ENCODE data around the gene INPP5A.

Gene INPP5A

DNA sequence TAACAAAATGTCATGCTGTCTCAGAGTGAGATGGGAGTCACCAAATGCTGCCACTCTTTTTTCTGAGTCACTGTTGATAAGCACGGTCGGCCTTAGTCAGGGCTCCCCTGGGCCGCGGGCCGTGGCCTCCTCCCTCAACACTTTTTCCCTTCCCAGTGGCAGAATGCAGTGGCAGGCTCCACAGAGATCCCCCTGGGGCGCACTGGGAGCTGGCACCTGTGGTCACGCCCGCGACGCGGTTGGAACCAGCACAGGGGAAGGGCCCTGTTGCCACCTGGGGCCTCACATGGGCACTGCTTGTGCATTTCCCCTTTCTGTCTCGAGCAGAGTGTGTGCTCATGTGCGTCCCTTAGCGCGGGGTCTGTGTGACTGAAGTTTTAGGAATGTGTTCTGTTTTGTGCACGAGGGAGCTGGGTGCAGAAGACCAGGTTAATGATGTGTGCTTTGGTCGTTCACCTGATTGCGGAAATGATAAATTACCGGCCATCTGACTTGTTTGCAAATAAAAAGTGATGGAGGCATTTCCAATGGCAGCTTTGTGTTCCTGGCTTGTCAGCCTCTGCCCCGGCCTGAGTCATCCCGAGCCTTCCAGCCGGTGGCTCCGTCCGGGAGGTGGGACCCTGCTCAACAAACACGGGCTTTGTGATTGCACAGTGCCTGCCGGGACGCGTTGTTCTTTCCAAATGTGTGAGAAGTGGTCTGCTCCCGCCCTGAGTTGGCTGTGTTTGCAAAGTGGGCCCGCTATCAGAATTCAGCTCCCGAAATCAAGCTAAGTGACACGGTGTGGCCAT is 147.7 kb downstream of the INPP5A start:
- DNase-seq = no peak

DNA sequence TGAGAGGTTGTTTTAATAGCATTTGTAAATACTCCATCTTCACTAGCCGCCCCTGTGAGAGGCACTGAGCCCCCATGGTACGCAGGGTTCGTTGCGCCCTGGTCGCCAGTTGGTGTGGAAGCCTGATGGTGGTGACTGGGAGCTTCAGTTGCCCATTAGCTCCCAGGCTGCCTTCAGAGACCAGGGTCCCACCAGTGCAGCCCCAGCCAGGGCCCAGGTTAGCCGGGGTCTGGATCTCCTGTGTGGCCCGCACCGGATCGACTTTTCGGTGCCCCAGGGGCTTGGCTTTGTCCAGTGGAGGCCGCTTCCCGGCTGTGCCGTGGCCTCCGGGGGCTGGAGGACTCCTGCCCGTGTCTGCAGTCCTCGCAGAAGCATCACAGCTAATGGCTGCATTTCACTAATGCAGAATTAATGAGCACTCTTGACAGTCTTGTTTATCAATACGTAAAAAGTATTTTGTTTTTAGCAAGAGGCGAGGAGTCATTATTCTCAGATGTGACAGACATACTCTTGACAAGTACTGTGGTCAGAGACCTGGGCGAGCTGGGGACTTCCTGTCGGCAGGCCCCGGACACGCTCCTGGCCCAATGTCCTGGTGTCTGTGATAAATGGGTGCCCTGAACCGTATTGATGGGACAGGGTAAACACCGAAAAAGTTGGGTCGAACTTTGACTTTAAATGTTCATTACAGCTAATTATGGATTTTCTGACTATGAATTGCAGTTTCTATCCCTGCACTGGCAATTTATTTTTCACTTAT is 148.5 kb downstream of the INPP5A start:
- no peak for DNase-seq

- no peak for DNase-seq
These were observed 149.8 kb downstream of the INPP5A start for GRCh38 chr10:132687181-132687892.

GRCh38 chr10:132687893-132688579 is 150.4 kb downstream of the INPP5A start:
- DNase-seq = no peak

DNA sequence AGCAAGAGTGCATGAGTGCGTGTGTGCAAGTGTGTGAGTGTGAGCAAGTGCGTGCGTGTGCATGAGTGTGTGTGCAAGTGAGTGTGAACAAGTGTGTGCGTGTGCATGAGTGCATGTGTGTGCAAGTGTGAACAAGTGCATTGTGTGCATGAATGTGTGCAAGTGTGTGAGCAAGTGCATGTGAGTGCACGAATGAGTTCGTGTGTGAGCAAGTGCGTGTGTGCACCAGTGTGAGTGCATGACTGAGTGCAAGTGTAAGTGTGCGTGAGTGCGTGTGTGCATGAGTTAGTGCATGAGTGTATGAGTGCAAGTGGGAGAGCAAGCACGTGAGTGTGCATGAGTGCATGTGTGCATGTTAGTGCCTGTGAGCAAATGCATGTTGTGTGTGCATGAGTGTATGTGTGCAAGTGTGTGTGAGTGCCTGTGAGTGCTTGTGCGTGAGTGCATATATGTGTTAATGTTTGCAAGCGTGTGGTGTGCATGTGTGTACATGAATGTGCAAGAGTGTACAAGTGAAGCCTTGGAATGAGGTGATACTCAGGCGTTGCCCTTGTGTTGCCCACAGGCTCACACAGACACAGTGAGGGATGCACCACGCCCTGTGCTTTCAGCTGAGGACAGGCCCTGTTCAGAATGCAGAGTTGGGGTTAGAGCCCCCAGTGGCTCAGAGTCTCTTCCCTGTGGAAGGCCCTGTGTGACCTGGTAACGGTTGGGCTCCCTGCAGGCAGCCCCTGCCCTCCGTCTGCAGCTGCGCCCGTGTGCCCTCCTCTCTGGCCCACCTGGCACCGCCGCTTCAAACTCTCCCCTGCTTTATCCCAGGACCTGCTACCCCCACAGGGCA is 151.2 kb downstream of the INPP5A start:
- no peak for DNase-seq

DNA sequence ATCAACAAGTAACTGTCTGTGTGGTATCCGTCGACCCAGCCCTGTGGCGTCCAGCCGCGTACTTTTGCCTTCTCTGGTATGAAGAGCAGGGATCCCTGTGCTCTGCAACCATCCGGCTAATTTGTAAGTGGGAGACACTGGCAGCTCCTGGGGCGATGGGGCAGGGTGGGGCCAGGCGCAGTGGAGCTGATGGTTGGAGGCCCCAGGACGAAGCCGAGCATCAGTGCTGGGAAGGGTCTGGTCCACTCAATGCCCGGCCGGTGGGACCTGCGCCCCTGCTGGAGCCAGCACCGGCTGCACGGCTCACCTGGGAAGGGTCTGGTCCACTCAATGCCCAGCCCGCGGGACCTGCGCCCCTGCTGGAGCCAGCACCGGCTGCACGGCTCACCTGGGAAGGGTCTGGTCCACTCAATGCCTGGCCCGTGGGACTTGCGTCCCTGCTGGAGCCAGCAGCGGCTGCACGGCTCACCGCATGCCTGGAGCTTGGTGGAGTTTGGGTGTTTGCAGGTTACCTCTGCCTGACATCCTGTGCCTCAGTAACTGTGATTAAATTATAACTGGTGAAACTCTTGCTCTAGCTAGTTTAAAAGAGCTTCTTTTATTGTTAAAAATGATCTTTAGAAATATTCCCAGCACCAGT is 152.3 kb downstream of the INPP5A start:
- DNase-seq = no peak

DNA sequence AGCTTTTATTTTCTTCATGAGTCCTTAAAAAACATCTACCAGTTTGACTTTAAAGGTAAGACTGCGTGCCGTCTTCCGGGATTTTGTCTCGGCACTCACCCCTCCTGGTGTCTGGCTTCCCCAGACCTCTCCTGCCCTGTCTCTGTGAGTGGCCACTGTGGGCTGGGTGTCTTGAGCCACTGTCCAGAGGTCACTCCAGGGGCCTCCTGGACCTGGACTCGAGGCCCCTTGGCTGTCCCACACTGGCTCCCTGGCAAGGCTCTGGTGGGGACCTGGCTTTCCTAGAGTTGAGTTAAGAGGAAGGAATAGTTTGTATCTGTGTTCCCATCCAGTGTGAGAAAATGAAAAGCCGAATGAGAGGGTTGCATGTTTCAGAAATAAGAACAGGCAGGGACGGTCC is 152.8 kb downstream of the INPP5A start:
- DNase-seq = no peak

DNA sequence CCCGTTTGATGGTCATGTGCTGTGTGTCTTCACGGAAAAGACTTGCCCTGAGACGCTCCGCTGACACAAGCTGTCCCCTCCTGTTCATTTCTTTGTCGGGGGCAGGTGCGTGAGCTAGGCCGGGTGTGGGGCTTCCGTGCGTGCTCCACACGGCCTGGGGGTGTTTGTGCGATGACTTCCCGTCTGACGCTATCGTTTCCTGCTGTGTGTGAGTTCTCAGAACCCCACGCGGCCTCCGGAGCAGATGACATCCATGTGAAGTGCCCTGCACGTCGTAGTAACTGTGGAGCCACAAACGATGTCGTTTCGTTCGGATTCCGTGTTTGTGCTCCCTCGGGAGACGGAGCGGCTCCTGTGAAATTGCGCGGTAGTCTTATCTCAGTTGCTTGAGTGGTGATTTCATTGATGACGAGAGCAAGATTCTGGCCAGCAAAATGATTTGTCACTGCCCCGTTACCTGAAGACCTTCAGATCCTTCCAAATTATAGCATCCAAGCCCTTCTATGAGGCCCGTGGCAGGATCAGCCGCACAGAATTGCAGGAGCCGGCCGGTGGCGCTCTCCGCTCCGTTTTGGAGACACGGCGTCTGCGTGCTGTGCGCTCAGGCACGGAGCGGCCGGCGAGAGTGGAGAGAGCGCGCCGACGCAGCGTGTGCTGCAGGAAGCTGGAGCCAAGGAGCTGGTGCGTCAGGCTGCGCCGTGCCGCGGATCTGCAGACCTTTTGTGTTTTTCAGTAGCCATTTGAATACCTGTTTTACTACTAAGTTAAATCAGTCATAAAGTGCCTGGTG is 153.4 kb downstream of the INPP5A start:
- DNase-seq = no peak

GRCh38 chr10:132691711-132692153 is 154.1 kb downstream of the INPP5A start:
- no peak for DNase-seq

GRCh38 chr10:132692311-132692710 is 154.7 kb downstream of the INPP5A start:
- DNase-seq = no peak

GRCh38 chr10:132693676-132694075 is 156.1 kb downstream of the INPP5A start:
- DNase-seq = no peak

DNA sequence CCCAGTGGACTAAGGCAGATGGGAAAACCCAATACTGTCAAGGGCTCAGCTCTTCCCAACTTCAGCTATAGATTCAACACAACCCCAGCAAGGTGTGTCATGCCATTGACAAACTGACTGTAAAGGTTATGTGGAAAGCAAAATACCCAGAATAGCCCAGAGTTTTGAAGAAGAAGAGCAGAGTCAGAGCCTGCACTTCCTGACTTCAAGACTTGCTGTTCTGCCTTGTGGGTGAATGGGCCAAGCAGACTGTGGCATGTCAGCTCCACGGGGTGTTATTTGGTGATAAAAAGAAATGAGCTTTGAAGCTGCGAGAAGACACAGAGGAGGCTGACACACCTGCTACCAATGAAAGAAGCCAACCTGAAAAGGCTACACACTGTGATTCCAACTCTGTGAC is 158.6 kb downstream of the INPP5A start:
- DNase-seq = no peak

DNA sequence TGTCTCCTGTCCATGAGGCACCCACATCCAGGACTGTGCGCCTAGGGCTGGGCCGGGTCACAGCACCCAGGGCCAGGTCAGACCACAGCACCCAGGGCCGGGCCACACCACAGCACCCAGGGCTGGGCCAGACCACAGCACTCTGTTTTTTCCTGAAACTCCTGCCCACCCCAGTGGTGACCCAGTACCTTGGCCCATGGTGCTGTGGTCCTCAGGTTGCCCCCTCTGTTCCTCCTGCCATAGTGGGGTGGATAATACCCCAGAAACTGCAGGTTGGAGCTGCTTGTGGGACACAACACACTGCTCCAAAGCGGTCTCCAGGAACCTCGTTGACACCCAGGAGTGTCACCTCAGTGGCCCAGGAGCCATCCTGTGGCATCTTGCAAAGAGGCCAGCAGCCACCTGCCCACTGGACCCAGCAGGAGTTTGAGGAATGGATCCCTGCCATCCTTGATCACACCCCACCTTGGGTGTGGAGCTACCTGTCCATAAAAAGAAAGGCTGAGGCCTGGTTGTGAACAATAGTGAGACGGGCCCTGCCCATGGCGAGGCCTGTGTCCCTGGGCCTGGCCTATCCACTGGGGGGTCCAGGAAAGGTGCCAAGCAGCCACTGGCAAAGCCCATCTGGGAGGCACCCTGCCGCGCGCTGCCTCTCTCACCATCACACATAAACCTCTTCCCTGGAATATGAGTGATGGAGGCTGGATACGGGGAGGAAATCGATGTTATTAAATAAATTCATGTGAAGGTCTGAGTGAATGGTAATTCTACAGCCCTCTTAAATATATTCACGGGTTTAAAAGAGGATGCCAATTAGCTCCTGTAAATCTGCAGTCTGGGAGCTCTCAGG is 159.4 kb downstream of the INPP5A start:
- no peak for DNase-seq

DNA sequence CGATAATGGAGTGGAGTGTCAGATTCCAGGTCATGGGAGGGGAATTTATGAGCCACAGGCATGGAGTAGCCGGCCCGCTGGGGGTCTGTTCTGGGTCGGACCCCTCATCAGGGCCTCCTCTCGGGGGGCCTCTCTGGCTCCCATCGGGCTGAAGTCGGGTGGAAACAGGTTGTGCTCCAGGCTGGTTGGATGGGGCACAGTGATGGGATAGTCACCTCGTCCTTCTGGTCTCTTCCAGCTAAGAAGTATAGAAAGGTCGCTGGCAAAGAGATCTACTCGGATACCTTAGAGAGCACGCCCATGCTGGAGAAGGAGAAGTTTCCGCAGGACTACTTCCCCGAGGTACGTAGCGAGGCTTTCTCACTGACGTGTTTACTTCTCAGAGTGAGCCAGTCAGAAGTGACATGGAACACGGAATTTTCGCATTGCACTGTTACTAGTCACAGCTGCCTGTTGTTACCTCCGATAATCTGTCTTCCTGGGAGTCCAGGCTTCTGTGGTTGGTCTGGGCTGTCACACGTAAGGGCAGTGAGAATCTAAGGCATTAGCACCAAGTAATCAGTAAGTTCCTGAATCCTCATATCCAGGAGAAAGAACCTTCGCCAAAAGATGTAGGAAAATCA is 160.1 kb downstream of the INPP5A start:
- DNase-seq = no peak

DNA sequence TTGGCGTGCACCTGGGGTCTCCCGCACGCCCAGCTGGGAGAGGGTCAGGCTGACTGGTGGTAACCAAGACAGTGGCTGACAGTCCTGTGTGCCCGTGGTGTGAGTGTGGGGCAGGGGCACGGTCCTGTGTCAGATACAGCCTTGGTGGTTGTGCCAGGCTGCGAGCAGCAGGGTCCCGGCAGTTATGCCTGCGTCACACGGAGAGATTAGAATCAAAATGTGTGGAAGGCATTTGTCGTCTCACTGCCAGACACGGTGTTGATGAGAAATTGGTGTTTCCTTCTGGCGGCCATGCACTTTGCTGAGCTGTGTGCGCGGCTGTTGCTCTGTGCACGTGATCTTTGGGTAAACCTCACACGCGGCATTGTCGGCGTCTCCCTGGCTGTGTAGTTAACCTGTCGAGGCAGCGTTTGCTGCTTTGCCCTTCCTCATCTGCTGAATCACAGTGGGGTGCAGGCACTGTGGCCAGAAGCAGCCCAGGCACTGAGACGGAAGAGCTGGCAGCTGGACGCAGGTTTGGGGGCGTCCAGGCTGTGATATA is 160.7 kb downstream of the INPP5A start:
- no peak for DNase-seq

GRCh38 chr10:132698761-132699391 is 161.3 kb downstream of the INPP5A start:
- DNase-seq = no peak

DNA sequence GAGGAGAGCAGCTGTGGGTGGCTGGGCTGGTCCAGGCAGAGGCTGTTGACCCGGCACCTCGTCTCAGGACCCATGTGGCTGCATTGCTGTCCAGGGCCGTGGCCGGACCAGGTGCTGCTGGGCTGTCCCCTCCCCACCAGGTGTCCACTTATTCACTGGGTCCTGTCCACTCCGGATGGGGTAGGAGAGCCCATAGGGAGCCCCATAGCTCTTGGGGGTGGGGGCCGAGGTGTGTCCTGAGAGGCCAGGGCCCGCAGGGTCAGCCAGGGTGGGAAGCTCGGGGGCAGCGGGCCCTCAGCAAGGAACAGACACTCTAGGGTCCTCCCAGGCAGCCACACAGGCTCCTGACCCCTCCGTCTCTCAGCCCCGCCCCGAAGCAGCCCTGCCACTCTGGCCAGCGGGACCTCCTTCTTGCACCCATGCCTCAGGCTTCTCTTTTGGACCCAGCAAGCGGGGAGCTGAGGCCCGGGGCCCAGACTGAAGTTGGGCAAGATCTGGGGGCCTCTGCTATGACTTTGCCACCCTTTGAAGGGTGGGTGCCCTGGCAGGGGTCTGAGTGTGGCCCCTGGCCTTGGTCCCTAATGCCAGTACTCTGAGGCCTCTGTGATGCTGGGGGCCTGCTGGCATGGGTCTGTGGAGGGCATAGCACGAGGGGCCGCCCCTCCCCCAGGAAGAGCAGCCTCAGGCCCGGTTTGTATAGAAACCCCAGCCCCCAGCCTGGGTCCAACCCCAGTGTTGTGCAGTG is 162.0 kb downstream of the INPP5A start:
- DNase-seq = no peak
